HS-27A (cell line): Measurements from ENCODE around the gene DNAH10.
"Not testable (repeated sequence)": the region's sequence is repeated elsewhere in the genome, so short reads cannot be mapped to it uniquely, and the experiment has no call there.

ENCODE experiments used
- DNase-seq: peaks from one replicate; pipeline ENCODE4 v3.0.0-alpha.2; 2012; ENCODE audit warnings: low read depth, missing footprints

DNAH10 gene

DNA sequence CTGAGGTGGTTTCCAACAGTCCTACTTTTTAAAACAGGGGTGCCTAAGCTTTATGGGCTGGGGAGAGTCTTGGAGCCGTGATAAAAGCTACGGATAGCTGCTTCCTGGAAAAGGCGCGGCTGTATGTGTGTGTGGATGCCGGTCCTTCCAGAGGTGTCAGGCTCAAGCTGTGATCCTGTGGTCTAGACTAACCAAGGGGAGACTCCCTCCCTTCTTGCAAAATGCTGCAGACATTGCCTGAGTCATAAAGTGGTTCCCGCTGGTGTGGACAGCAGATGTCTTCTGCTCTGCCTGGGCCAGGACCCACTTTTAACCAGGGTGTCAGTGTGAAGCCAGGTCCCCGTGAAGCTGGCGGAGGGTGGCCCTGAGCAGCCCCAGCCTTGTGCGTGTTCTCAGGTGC is 172.7 kb downstream of the DNAH10 start:
- DNase-seq, result no peak

- no peak for DNase-seq
Measured at GRCh38 chr12:123935956-123936355, 173.9 kb downstream of the DNAH10 start.

- no peak for DNase-seq
Measured at GRCh38 chr12:123936471-123936870, 174.4 kb downstream of the DNAH10 start.

DNA sequence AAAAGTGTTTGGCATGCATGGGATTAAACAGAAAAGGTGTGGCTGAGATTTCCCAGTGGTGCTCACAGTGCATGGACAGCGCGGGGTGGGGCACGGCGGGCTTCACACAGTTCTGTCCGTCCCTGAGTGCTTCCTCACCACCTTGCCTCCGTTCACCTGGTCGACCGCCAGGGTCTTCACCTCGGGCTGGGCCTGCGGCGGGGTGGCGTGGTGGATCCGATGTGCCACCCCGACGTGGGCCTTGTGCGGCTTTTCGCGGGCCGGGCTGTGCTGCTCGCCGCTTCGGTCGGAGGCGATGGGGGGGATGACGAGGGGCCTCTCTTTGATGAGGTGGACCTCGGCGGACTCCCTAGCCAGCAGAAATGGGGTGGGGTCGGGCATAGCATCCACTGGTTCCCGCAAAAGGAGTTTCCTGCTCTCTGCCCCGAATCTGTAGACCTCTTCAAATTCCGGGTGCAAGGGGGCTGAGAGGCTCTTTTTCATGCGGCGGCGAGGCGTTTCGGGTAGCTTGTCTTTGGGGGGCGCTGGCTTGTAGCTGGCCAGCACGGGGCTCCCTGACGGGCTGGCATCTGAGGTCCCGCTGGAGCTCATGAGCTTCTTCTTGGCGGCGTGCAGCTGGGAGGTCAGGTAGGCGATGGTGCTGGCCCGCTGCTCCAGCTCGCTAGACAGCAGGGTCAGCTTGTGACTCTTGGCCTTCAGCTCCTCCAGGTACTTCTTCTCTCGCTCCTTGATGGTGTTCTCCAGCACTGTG is 175.0 kb downstream of the DNAH10 start:
- no peak for DNase-seq

DNA sequence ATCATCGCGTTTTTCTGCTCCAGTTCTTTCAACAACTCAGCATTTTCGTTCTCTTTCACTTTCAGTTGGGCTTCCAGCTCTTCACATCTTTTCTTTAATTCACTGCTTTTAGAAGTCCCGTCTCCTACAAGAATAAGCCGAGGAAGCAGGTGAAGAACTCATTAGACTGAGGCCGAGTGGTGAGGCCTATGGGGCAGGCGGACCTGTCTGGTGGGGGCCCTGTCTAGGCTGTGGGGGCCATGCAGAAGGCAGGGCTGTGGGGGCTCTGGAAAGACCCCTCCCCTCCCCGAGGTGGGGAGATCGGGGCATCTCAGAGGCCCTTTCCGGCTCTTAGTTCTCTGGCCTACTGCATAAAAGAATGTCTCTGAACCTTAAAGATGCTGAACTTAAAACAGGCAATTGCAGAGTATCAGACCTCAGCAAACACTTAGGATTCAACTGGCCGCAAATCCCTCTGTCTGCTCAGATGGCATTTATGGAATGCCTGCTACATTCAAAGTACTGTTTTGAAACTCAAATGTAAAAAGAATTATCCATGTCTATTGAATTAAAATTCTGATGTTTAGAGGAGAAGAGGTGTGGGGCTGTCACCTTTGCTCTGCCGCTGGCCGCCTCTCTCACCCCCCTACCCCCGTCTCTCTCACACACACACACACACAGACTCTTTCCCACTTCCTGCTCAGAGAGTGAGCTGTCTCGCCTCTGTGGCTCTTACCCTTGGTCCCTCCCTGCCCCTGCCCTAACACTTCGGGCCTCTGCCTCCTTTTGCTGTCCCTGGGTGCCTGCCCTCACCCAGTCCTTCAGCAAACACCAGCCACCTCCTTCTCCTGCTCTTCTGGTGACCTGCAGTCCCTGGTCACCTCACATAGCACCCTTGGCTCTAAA is 175.8 kb downstream of the DNAH10 start:
- DNase-seq, result no peak

GRCh38 chr12:123938679-123939480 is 176.8 kb downstream of the DNAH10 start:
- no peak for DNase-seq

GRCh38 chr12:123939716-123940626 is 177.9 kb downstream of the DNAH10 start:
- DNase-seq, result no peak

GRCh38 chr12:123940627-123940966 is 178.5 kb downstream of the DNAH10 start:
- no peak for DNase-seq

DNA sequence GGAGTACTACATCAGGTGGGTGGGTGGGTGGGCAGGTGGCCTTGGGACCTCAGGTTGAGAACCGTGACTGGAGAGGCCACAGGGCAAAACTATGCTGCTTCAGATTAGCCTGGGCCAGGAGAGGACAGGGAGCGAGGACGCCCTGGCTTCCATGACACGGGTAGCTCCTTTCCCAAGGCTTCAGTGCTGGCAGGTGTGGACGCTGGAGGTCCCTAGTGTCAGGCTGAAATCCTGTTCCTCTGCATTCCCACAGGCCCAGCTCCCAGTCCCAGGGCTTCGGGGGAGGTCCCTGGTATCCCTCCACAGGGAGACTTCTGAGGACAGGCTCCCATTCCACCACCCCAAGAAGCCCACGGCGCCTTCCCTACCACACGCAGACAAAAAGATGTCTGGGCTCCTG is 178.9 kb downstream of the DNAH10 start:
- DNase-seq, result no peak

- no peak for DNase-seq
Measured at GRCh38 chr12:123941624-123942237, 179.6 kb downstream of the DNAH10 start.

DNA sequence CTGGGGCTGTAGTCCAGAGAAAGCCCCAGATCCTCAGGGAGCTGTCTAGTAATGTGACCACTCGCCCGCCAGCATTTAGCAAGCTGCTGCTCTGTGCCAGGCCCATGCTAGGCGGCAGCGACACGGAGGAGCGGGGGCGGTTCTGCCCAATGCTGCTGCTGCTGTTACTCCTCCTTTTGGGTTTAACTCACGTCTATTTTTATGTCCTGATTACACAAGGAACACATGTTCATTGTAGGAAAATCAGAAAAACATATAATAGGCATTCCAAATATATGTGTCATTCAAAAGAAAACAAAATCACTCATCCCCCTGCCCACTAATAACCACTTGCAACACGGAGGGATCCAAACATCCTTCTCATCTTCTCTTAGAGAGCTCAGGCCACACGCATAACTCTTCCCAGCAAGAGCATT is 180.1 kb downstream of the DNAH10 start:
- peak; percentile 26 for DNase-seq

- no peak for DNase-seq
Measured at GRCh38 chr12:123942911-123943648, 181.0 kb downstream of the DNAH10 start.

DNA sequence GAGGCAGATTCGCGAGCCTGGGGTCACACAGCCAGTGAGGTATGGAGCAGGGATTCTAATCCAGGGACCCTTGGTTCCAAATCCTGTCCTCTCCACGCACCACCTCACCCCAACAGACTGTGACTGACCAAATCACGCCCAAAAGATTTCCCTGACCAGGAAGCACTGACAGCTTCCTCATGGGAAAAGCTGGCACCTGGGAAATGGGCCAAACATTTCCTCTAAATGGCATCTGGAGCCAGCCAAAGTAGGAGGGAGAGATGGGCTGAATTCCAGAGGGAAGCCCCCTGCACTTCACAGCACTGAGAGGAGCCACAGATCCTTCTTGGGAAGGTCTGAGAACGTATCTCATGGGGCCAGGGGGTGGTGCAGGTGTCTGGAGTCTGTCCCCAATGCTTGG is 181.7 kb downstream of the DNAH10 start:
- DNase-seq, result no peak

- DNase-seq, result no peak
Measured at GRCh38 chr12:123944696-123945095, 182.6 kb downstream of the DNAH10 start.

- DNase-seq, result no peak
Measured at GRCh38 chr12:123945287-123946151, 183.4 kb downstream of the DNAH10 start.

- DNase-seq, result no peak
Measured at GRCh38 chr12:123946152-123946515, 184.0 kb downstream of the DNAH10 start.

DNA sequence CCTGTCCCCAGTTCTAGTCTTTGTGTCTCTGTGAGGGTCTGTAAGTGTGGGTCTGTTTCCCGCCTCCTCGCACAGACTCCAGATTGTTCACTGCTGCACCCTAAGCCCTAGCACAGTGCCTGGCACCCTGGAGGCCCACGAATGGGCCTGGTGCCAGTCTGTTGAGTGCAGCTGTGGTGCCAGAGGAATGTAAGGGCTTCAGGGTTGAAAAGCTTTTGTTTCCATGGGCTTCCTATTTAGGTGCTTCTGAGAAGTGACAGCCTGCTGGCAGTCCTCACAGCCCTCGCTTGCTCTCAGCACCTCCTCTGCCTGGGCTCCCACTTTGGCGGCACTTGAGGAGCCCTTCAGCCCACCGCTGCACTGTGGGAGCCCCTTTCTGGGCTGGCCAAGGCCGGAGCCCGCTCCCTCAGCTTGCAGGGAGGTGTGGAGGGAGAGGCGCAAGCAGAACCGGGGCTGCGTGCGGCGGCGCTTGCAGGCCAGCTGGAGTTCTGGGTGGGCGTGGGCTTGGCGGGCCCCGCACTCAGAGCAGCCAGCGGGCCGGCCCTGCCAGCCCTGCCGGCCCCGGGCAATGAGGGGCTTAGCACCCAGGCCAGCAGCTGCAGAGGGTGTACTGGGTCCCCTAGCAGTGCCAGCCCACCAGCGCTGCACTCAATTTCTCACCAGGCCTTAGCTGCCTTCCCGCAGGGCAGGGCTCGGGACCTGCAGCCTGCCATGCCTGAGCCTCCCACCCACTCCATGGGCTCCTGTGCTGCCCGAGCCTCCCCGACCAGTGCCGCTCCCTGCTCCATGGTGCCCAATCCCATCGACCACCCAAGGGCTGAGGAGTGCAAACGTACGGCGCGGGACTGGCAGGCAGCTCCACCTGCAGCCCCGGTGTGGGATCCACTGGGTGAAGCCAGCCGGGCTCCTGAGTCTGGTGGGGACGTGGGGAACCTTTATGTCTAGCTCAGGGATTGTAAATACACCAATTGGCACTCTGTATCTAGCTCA is 184.7 kb downstream of the DNAH10 start:
- not testable (repeated sequence) for DNase-seq

DNA sequence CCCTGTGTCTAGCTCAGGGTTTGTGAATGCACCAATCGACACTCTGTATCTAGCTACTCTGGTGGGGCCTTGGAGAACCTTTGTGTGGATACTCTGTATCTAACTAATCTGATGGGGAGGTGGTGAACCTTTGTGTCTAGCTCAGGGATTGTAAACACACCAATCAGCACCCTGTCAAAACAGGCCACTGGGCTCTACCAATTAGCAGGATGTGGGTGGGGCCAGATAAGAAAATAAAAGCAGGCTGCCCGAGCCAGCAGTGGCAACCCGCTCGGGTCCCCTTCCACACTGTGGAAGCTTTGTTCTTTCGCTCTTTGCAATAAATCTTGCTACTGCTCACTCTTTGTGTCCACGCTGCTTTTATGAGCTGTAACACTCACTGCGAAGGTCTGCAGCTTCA is 185.4 kb downstream of the DNAH10 start:
- not testable (repeated sequence) for DNase-seq
